Neural cell (in vitro differentiated cells): ENCODE data around the gene ACSS3. TPM values are rescaled to one million over a fixed set of nuclear protein-coding genes. Genes with fewer than 3 reads are reported as not detected.

Experiments used
- H2AFZ ChIP-seq: fragments of 200-600, 300-800 bp; sonication (generic), shearing (Covaris generic); 2 replicates; pipeline ENCODE4 v1.6.0; 2014; ENCODE audit warnings: low read depth, mild to moderate bottlenecking, antibody characterized with exemption, low read length, moderate library complexity
- H3F3A ChIP-seq: fragments of 200-600 bp; shearing (Covaris generic); 2 replicates; pipeline ENCODE4 v1.6.1; 2016; ENCODE audit warnings: mild to moderate bottlenecking, moderate library complexity, mixed read lengths, antibody characterized with exemption, low read length; ENCODE audit not compliant: insufficient read depth, poor library complexity, severe bottlenecking
- H3K27ac ChIP-seq: fragments of 200-600, 300-800 bp; sonication (generic), shearing (Covaris generic); 2 replicates; pipeline ENCODE4 v1.5.1; 2014; ENCODE audit warnings: mild to moderate bottlenecking, low read length, moderate library complexity
- H3K27me3 ChIP-seq: fragments of 300-800, 200-600 bp; sonication (generic), shearing (Covaris generic); 2 replicates; pipeline ENCODE4 v1.6.0; 2014; ENCODE audit warnings: mild to moderate bottlenecking, low read depth, low read length, moderate library complexity; ENCODE audit not compliant: insufficient read depth
- H3K36me3 ChIP-seq: fragments of 300-800, 200-600 bp; sonication (generic), shearing (Covaris generic); 2 replicates; pipeline ENCODE4 v1.5.1; 2014; ENCODE audit warnings: mild to moderate bottlenecking, antibody characterized with exemption, low read length, moderate library complexity; ENCODE audit not compliant: insufficient read depth
- H3K4me2 ChIP-seq: fragments of 300-800, 200-600 bp; sonication (generic), shearing (Covaris generic); 2 replicates; pipeline ENCODE4 v1.6.0; 2014; ENCODE audit warnings: mild to moderate bottlenecking, low read length
- H3K4me3 ChIP-seq: fragments of 300-800, 200-600 bp; sonication (generic), shearing (Covaris generic); 2 replicates; pipeline ENCODE4 v1.5.1; 2014; ENCODE audit warnings: mild to moderate bottlenecking, low read length, moderate library complexity
- H3K79me2 ChIP-seq: fragments of 200-600 bp; shearing (Covaris generic); replicated peaks from 2 replicates; pipeline ENCODE4 v1.6.0; 2014; ENCODE audit warnings: mild to moderate bottlenecking, low read length, moderate library complexity; ENCODE audit not compliant: insufficient read depth
- H3K9ac ChIP-seq: fragments of 300-800, 200-600 bp; sonication (generic), shearing (Covaris generic); 2 replicates; pipeline ENCODE4 v1.6.1; 2016; ENCODE audit warnings: mild to moderate bottlenecking, low read length, mixed read lengths
- H3K9me2 ChIP-seq: fragments of 200-600 bp; shearing (Covaris generic); 2 replicates; pipeline ENCODE4 v1.6.1; 2016; ENCODE audit warnings: mild to moderate bottlenecking, low read length, mixed read lengths; ENCODE audit not compliant: insufficient read depth
- H3K9me3 ChIP-seq: fragments of 200-600, 300-800 bp; sonication (generic), shearing (Covaris generic); 2 replicates; pipeline ENCODE4 v1.6.1; 2016; ENCODE audit warnings: mild to moderate bottlenecking, mixed run types, low read length, moderate library complexity, mixed read lengths
- H4K20me1 ChIP-seq: fragments of 200-600 bp; shearing (Covaris generic); 2 replicates; pipeline ENCODE4 v1.6.1; 2016; ENCODE audit warnings: mild to moderate bottlenecking, mixed run types; ENCODE audit not compliant: insufficient read depth
- CTCF ChIP-seq: fragments of 450-650 bp; IDR thresholded peaks from 2 replicates; pipeline ENCODE4 v1.5.1; 2014; ENCODE audit warnings: antibody characterized with exemption, mild to moderate bottlenecking, moderate library complexity; ENCODE audit not compliant: poor library complexity, severe bottlenecking
- EP300 ChIP-seq: fragments of 450-650 bp; conservative IDR thresholded peaks from 2 replicates; pipeline ENCODE4 v1.6.1; 2014; ENCODE audit warnings: antibody characterized with exemption, mild to moderate bottlenecking, moderate library complexity; ENCODE audit not compliant: poor library complexity, severe bottlenecking
- EZH2 ChIP-seq: fragments of 200-600, 300-800 bp; shearing (Covaris generic), sonication (generic); IDR thresholded peaks from 2 replicates; pipeline ENCODE4 v1.6.1; 2014; ENCODE audit warnings: antibody characterized with exemption, low read length, borderline replicate concordance, mild to moderate bottlenecking; ENCODE audit not compliant: insufficient read depth, poor library complexity, severe bottlenecking
- MXI1 ChIP-seq: fragments of 450-650 bp; conservative IDR thresholded peaks from 2 replicates; pipeline ENCODE4 v1.6.1; 2014; ENCODE audit warnings: antibody characterized with exemption, mild to moderate bottlenecking; ENCODE audit not compliant: poor library complexity, severe bottlenecking
- POLR2AphosphoS5 ChIP-seq: IDR thresholded peaks from 2 replicates; pipeline ENCODE4 v1.6.1; 2012
- RAD21 ChIP-seq: fragments of 450-650 bp; conservative IDR thresholded peaks from 2 replicates; pipeline ENCODE4 v1.6.1; 2014; ENCODE audit warnings: antibody characterized with exemption, mild to moderate bottlenecking, moderate library complexity
- REST ChIP-seq: IDR thresholded peaks from 2 replicates; pipeline ENCODE4 v1.6.1; 2012; ENCODE audit warnings: borderline replicate concordance
- SMC3 ChIP-seq: fragments of 450-650 bp; conservative IDR thresholded peaks from 2 replicates; pipeline ENCODE4 v1.6.1; 2014; ENCODE audit warnings: antibody characterized with exemption, mild to moderate bottlenecking, moderate library complexity; ENCODE audit not compliant: poor library complexity
- TAF1 ChIP-seq: IDR thresholded peaks from 2 replicates; pipeline ENCODE4 v1.6.1; 2012; ENCODE audit warnings: low read depth
- polyA plus RNA-seq: library from polyadenylated mRNA; depleted of rRNA; stranded (reverse); fragments of >200 nt; gene quantifications from 2 replicates; pipeline ENCODE4 v1.2.3, GENCODE V29; 2014

Gene ACSS3
- polyA plus RNA-seq, 1 donor from 2014 or later, result 0.31 TPM

- Histone ChIP-seq H3K27me3 (no peaks in the 10 kb centered on the region), H2AFZ (no peak overlapping the region), H3K79me2 (no peaks in the 10 kb centered on the region), H3K9me2 (no peaks in the 10 kb centered on the region), H3K9me3 (no peaks in the 10 kb centered on the region), H3K4me2 (no peak overlapping the region), H3K27ac (no peak overlapping the region), H3K36me3 (no peaks in the 10 kb centered on the region), H3K4me3 (no peak overlapping the region), H4K20me1 (no peaks in the 10 kb centered on the region), H3K9ac (no peak overlapping the region), H3F3A (no peaks in the 10 kb centered on the region)
- TF ChIP-seq REST (no peak), EZH2 (no peak), RAD21 (no peak), EP300 (no peak), POLR2AphosphoS5 (no peak), TAF1 (no peak), CTCF (no peak), SMC3 (no peak)
Measured at GRCh38 chr12:81270385-81270784, 192.5 kb downstream of the ACSS3 start.

GRCh38 chr12:81274637-81275529, 197.0 kb downstream of the ACSS3 start:
- H3K9me3 ChIP-seq, result no peaks in the 10 kb centered on the region
- H3K9me2 ChIP-seq, result no peaks in the 10 kb centered on the region
- no peak overlapping the region for H3K4me2 ChIP-seq
- no peaks in the 10 kb centered on the region for H3K27me3 ChIP-seq
- H2AFZ ChIP-seq, result no peak overlapping the region
- no peak overlapping the region for H3K9ac ChIP-seq
- H3K36me3 ChIP-seq, result no peaks in the 10 kb centered on the region
- H3K4me3 ChIP-seq, result no peak overlapping the region
- H3K27ac ChIP-seq, result no peak overlapping the region
- TF ChIP-seq REST, result no peak
- TF ChIP-seq TAF1, result no peak
- no peak for TF ChIP-seq CTCF
- no peak for TF ChIP-seq EP300
- TF ChIP-seq MXI1, result no peak
- TF ChIP-seq EZH2, result no peak
- TF ChIP-seq RAD21, result no peak
- no peak for TF ChIP-seq SMC3
- TF ChIP-seq POLR2AphosphoS5, result no peak
- H3K79me2 ChIP-seq, result no peaks in the 10 kb centered on the region
- no peaks in the 10 kb centered on the region for H3F3A ChIP-seq
- no peaks in the 10 kb centered on the region for H4K20me1 ChIP-seq
